Stomach (tissue), 9 donors: ENCODE data around the gene ALDH1L2. TPM values are rescaled to one million over a fixed set of nuclear protein-coding genes. Genes with fewer than 3 reads are reported as not detected.

Experiments
- DNase-seq, 2 donors: peaks; one replicate each; pipeline versions ENCODE4 v3.0.0 to v3.0.0-alpha.2; 2013 to 2019
- H3K27ac ChIP-seq, 5 donors: fragments of 200-600 bp in 4 of 5; sonication (generic) in 4 of 5; one replicate each; pipeline ENCODE4 v1.5.1; 2013 to 2019; ENCODE audit warnings: mild to moderate bottlenecking in 1 of 5, moderate library complexity in 1 of 5
- H3K27me3 ChIP-seq, 3 donors: fragments of 200-600 bp; sonication (generic); one replicate each; pipeline ENCODE4 v1.5.1; 2017 to 2019; ENCODE audit warnings: mixed run types in 1 of 3
- H3K36me3 ChIP-seq, 4 donors: fragments of 200-600 bp; sonication (generic); 1 replicate in 3 of 4; 2 replicates in 1 of 4; pipeline ENCODE4 v1.5.1; 2016 to 2019
- H3K4me1 ChIP-seq, 4 donors: fragments of 200-600 bp; sonication (generic); one replicate each; pipeline ENCODE4 v1.5.1; 2016 to 2019
- H3K4me3 ChIP-seq, 4 donors: fragments of 200-600 bp; sonication (generic) in 3 of 4; one replicate each; pipeline ENCODE4 v1.5.1; 2016 to 2019; ENCODE audit warnings: mild to moderate bottlenecking in 1 of 4
- H3K9me3 ChIP-seq, 4 donors: fragments of 200-600 bp; sonication (generic); one replicate each; pipeline ENCODE4 v1.5.1; 2016 to 2019
- CTCF ChIP-seq, 7 experiments: fragments of 450-650 bp in 4 of 7; fragments of 200-600 bp in 3 of 7; sonication (generic) in 3 of 7; IDR thresholded peaks; one replicate each; pipeline ENCODE4 v1.5.1; 2016 to 2019; ENCODE audit warnings: antibody characterized with exemption in 7 of 7, control low read depth in 2 of 7, mild to moderate bottlenecking in 1 of 7
- EP300 ChIP-seq: sonication (generic); formaldehyde crosslinking; IDR thresholded peaks from one replicate; pipeline ENCODE4 v1.6.1; 2017; ENCODE audit warnings: antibody characterized with exemption
- POLR2A ChIP-seq, 4 donors: fragments of 450-650 bp; IDR thresholded peaks; one replicate each; pipeline ENCODE4 v1.6.1; 2016; ENCODE audit warnings: antibody characterized with exemption in 4 of 4, control low read depth in 2 of 4, mild to moderate bottlenecking in 1 of 4, moderate library complexity in 1 of 4
- POLR2AphosphoS5 ChIP-seq, 3 donors: sonication (generic); formaldehyde crosslinking; IDR thresholded peaks; one replicate each; pipeline ENCODE4 v1.6.1; 2016; ENCODE audit warnings: antibody characterized with exemption in 3 of 3
- WGBS, 5 donors: extraction: QIAGEN DNeasy Blood & Tissue Kit in 3 of 5; methylation state at CpG; one replicate each; pipeline versions ENCODE4 v1.1.5 to v1.1.7; 2013 to 2018; 5-methylcytosine and 5-hydroxymethylcytosine counted together
- intact Hi-C: fragments of 100-400 bp; cut with DNase I; formaldehyde crosslinking; loops from one replicate; pipeline ENCODE4 v1.15.1; 2023; ENCODE audit warnings: low total_unique reads
- polyA plus RNA-seq, 3 donors: library from polyadenylated mRNA; stranded (reverse); fragments of 200-250 nt; gene quantifications; one replicate each; pipeline ENCODE4 v1.2.3, GENCODE V29; 2013
- total RNA-seq, 5 donors: library from RNA; depleted of rRNA; stranded (reverse); fragments of >200 nt; gene quantifications; one replicate each; pipeline versions ENCODE4 v1.1.0 to v1.2.3, GENCODE V29; 2014 to 2016
- donor health status: healthy with polysubstance abuse.
- donor health status: Bipolar disorder and iron deficiency.
- donor health status: healthy.

ALDH1L2 gene
- total and polyA plus RNA-seq, 8 donors: 0.58 to 8.9 (median 1.7) TPM

- Histone ChIP-seq H3K4me1 (no peaks in the 10 kb centered on the region), H3K36me3 (peaks cover 0 to 47% (median 26%) of the 10 kb centered on the region in 4 donors), H3K9me3 (no peaks in the 10 kb centered on the region), H3K27ac (no peak overlapping the region), H3K27me3 (no peaks in the 10 kb centered on the region), H3K4me3 (no peak overlapping the region)
- no peak for TF ChIP-seq EP300
- TF ChIP-seq POLR2AphosphoS5 (IDR thresholded peaks at IDR 0.05): no peak
- no peak for TF ChIP-seq POLR2A (IDR thresholded peaks at IDR 0.05)
- TF ChIP-seq CTCF (IDR thresholded peaks at IDR 0.05): no peak
- 61 to 77% (median 66%) methylated on average over 4 of the region's 4 CpGs for WGBS, 5 donors
- no peak for DNase-seq
- intact Hi-C loops: no loop called here
These were observed 14.1 kb downstream of the ALDH1L2 start for GRCh38 chr12:105069936-105070702.

- TF ChIP-seq POLR2A (IDR thresholded peaks at IDR 0.05) (no peak), EP300 (no peak), POLR2AphosphoS5 (IDR thresholded peaks at IDR 0.05) (no peak), CTCF (IDR thresholded peaks at IDR 0.05) (no peak)
- DNase-seq: no peak
- no peaks in the 10 kb centered on the region for H3K27me3 ChIP-seq
- H3K4me1 ChIP-seq: no peaks in the 10 kb centered on the region
- no peak overlapping the region for H3K4me3 ChIP-seq
- no peak overlapping the region for H3K27ac ChIP-seq
- H3K36me3 ChIP-seq: peaks cover 4 to 57% (median 29%) of the 10 kb centered on the region in 4 donors
- no peaks in the 10 kb centered on the region for H3K9me3 ChIP-seq
- 55 to 68% (median 60%) methylated on average over 6 of the region's 6 CpGs for WGBS, 5 donors
- intact Hi-C loops: no loop called here
These were observed 16.7 kb downstream of the ALDH1L2 start for GRCh38 chr12:105067511-105068031.

GRCh38 chr12:105064564-105065178 lies 19.6 kb downstream of the ALDH1L2 start:
- intact Hi-C loops: no loop called here
- peaks cover 8 to 75% (median 52%) of the 10 kb centered on the region in 4 donors for H3K36me3 ChIP-seq
- 60 to 83% (median 72%) methylated on average over 7 of the region's 7 CpGs for WGBS, 5 donors

More at GRCh38 chr12:105064564-105065178, 19.6 kb downstream of the ALDH1L2 start:
- no peak overlapping the region for H3K27ac ChIP-seq
- no peak overlapping the region for H3K4me3 ChIP-seq
- no peaks in the 10 kb centered on the region for H3K9me3 ChIP-seq
- no peaks in the 10 kb centered on the region for H3K4me1 ChIP-seq
- H3K27me3 ChIP-seq: no peaks in the 10 kb centered on the region
- DNase-seq: no peak
- no peak for TF ChIP-seq POLR2A (IDR thresholded peaks at IDR 0.05)
- no peak for TF ChIP-seq CTCF (IDR thresholded peaks at IDR 0.05)
- TF ChIP-seq POLR2AphosphoS5 (IDR thresholded peaks at IDR 0.05): no peak
- TF ChIP-seq EP300: no peak
